ENCODE results near the gene PCBP3. TPM values are rescaled to one million over a fixed set of nuclear protein-coding genes. Genes with fewer than 3 reads are reported as not detected.

The PCBP3 gene
- total and polyA plus RNA-seq, 12 donors, result 1.7 to 15.8 (median 4.7) TPM

DNA sequence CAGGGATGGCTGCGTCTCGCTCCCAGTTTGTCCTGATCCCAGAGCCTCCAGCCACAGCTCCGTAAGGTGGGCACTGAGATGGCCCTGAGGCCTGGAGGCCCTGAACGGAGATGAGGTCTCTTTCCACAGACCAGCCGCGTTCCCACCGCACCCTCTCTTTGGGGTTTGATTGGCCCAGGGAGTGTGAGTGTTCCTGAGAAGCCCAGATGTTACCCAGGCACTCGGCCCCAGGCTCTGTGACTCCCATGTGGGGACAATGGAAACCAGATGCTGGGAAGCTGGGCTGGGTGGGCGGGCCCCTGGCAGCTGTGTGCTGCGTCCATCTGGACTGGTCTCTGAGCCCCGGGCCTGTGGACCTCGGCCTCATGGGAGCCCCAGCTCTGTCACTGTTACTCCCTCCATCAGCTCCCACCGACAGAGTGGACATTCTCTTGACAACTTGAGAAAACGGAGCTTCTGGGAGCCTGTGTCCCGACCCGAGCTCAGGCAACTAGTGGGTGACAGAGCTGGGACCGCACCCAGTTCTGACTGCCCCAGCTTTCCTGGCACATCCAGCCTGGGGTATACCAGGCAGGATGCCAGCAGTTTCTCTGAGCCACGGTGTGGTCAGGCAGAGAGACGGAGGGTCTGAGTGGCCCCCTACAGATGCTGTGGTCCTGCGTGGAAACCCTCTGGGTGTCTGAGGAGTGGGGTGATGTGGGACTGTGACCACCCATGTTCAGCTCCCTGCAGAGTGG, 328.3 kb downstream of the PCBP3 start:
- 55 to 86% (median 69%) methylated on average over 10 to 20 of the region's 20 CpGs for WGBS, 4 donors

DNA sequence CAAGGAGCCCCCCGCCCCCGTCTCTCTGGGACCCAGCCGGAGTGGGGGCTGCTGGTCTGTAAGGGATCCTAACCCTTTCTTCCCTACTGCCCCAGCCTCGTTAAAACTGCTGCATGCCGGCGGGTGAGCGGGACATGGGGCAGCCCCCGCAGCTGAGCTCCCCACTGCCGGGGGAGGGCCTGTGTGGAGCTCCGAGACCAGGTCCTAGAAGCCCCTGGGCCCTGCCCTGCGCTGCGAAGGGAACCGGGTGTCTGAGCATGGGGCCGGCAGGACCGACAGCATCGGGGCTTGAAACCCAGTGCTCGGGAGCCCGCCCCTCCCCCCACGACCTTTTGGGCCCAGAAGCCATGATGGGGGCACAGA, 328.8 kb downstream of the PCBP3 start:
- DNase-seq, result no peak
- WGBS, 4 donors, result 51 to 55% (median 54%) methylated on average over 13 to 19 of the region's 19 CpGs
- peak overlapping the region in 4 of 5 donors; percentile 51 to 93 (median 72) for H3K27ac ChIP-seq
- TF ChIP-seq POLR2A (IDR thresholded peaks at IDR 0.05), result no peak
- no peaks in the 10 kb centered on the region for H3K9me3 ChIP-seq (replicated peaks in 1 of 3)
- no peak overlapping the region for H3K4me3 ChIP-seq
- peaks cover 13 to 33% of the 10 kb centered on the region in 2 donors for H3K4me1 ChIP-seq (replicated peaks in 1 of 2)
- intact Hi-C loops (cut with DNase I), result loop anchor here in 1 of 2 donors (10.0 kb wide), 1 partner anchor 122 kb away; the partner anchor contains the start of gene COL6A2
- no peaks in the 10 kb centered on the region for H3K27me3 ChIP-seq
- no peaks in the 10 kb centered on the region for H3K36me3 ChIP-seq (replicated peaks in 1 of 2)

More for the DNA sequence above, 328.3 kb downstream of the PCBP3 start:
- H3K27ac ChIP-seq, result peak overlapping the region in 3 of 5 donors; percentile 5 to 93 (median 87)
- intact Hi-C loops (cut with DNase I), result loop anchor here in 1 of 2 donors (10.0 kb wide), 1 partner anchor 123 kb away; the partner anchor contains the start of gene COL6A2
- H3K4me3 ChIP-seq, result no peak overlapping the region
- peak in 1 of 7 donors; percentile 58 for DNase-seq
- H3K36me3 ChIP-seq (replicated peaks in 1 of 2), result no peaks in the 10 kb centered on the region
- peaks cover 13 to 33% of the 10 kb centered on the region in 2 donors for H3K4me1 ChIP-seq (replicated peaks in 1 of 2)
- no peaks in the 10 kb centered on the region for H3K9me3 ChIP-seq (replicated peaks in 1 of 3)
- no peaks in the 10 kb centered on the region for H3K27me3 ChIP-seq
- TF ChIP-seq, protein P1, sequence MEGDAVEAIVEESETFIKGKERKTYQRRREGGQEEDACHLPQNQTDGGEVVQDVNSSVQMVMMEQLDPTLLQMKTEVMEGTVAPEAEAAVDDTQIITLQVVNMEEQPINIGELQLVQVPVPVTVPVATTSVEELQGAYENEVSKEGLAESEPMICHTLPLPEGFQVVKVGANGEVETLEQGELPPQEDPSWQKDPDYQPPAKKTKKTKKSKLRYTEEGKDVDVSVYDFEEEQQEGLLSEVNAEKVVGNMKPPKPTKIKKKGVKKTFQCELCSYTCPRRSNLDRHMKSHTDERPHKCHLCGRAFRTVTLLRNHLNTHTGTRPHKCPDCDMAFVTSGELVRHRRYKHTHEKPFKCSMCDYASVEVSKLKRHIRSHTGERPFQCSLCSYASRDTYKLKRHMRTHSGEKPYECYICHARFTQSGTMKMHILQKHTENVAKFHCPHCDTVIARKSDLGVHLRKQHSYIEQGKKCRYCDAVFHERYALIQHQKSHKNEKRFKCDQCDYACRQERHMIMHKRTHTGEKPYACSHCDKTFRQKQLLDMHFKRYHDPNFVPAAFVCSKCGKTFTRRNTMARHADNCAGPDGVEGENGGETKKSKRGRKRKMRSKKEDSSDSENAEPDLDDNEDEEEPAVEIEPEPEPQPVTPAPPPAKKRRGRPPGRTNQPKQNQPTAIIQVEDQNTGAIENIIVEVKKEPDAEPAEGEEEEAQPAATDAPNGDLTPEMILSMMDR (IDR thresholded peaks at IDR 0.05), result no peak
- TF ChIP-seq POLR2A (IDR thresholded peaks at IDR 0.05), result no peak

DNA sequence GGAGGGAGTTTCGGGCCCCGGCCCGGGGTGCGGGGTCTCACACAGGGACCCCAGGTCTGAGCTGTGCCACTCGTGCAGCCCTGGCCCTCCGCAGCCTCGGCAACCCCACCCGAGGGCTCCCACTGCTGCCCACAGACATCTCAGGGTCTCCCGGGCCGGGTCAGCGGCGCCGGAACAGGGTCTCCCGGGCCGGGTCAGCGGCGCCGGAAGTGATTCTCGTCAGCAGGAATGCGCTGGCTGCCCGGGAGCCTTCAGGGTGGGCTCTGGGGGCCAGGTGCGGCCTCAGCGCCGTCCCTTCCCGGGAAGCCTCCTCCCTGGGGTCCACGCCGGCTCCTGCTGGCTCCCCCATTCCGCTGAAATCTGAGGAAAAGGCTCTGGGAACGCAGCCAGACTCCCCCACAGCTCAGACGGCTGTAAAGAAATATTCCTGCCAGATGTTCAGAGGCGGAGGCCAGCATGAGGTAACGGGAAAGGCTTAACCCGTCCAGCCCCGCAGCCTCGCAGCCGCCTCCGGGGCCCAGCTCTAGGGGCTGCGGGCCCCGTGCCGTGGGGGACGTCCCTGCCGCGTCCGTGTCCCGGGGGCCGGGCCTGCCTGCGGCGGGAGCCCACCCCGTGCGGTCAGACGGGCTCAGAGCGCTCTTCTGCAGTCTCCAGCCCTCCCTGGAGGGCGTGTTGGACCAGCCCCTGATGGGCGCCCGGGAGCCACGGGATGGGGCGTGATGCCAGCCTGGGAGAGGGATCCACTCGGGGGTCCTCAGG, 329.4 kb downstream of the PCBP3 start:
- peak in 6 of 7 donors; percentile 37 to 74 (median 60) for DNase-seq
- peaks cover 13 to 33% of the 10 kb centered on the region in 2 donors for H3K4me1 ChIP-seq (replicated peaks in 1 of 2)
- H3K4me3 ChIP-seq, result peak overlapping the region in 2 of 4 donors; percentile 32 to 63
- H3K9me3 ChIP-seq (replicated peaks in 1 of 3), result no peaks in the 10 kb centered on the region
- 2 to 14% (median 11%) methylated on average over 7 to 58 of the region's 58 CpGs; no CpG with 5 or more reads in 1 of the 4 donors for WGBS, 4 donors
- intact Hi-C loops (cut with DNase I), result loop anchor here in 1 of 2 donors (10.0 kb wide), 1 partner anchor 122 kb away; the partner anchor contains the start of gene COL6A2
- TF ChIP-seq, protein P1 (IDR thresholded peaks at IDR 0.05), result no peak
- TF ChIP-seq POLR2A (IDR thresholded peaks at IDR 0.05), result no peak
- peak overlapping the region in 4 of 5 donors; percentile 51 to 93 (median 72) for H3K27ac ChIP-seq
- H3K27me3 ChIP-seq, result no peaks in the 10 kb centered on the region
- no peaks in the 10 kb centered on the region for H3K36me3 ChIP-seq (replicated peaks in 1 of 2)

DNA sequence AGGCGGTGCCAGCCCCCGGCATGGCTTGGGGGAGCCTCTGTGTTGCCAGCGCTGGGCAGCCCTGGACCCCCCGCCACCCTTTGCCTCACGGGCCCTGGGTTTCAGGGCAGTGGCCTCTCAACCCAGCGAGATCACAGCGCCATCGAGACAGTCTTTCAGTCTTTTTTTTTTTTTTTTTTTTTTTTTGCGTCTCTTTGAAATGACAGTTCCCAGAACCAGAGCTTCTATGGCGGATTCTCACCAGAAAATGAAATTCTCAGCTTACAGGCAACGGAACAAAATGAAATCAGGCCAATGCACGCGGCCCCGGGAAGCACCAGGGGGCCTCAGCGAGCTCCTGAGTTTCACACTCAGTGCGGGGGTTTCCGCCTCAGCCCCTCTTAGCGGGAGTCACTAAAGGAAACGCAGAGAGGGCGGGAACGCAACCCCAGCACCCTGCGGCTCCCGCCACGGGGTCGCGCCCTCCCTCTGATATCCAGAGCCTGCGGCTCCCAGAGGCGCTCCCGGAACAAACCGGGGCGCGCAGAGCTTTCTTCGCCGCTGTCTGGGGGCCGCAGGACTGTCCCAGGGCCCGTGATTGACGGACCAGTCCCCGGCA, 330.0 kb downstream of the PCBP3 start:
- H3K4me1 ChIP-seq (replicated peaks in 1 of 2), result peaks cover 13 to 33% of the 10 kb centered on the region in 2 donors
- intact Hi-C loops (cut with DNase I), result loop anchor here in 1 of 2 donors (10.0 kb wide), 1 partner anchor 121 kb away; the partner anchor contains the start of gene COL6A2
- TF ChIP-seq, protein P1 (IDR thresholded peaks at IDR 0.05), result peak; percentile 26 to 62 (median 53)
- no peak for TF ChIP-seq POLR2A (IDR thresholded peaks at IDR 0.05)

More for the DNA sequence above, 330.0 kb downstream of the PCBP3 start:
- peak; percentile 63 to 85 (median 74) for DNase-seq
- Histone ChIP-seq H3K27ac (peak overlapping the region in 4 of 5 donors; percentile 51 to 93 (median 85)), H3K9me3 (replicated peaks in 1 of 3) (no peaks in the 10 kb centered on the region), H3K36me3 (replicated peaks in 1 of 2) (no peaks in the 10 kb centered on the region), H3K27me3 (no peaks in the 10 kb centered on the region), H3K4me3 (peak overlapping the region; percentile 1 to 63 (median 36))
- WGBS, 4 donors, result 2 to 6% (median 3%) methylated on average over 9 to 38 of the region's 38 CpGs
